Parathyroid adenoma (tissue), 2 donors: ENCODE data around the gene PCSK6.

Source experiments
- H2AFZ ChIP-seq: fragments of 300-600 bp; sonication (generic); one replicate; pipeline ENCODE4 v1.7.0; 2017; ENCODE audit warnings: antibody characterized with exemption, mild to moderate bottlenecking
- H3K27ac ChIP-seq: fragments of 300-600 bp; sonication (generic); one replicate; pipeline ENCODE4 v1.7.0; 2017
- H3K27me3 ChIP-seq: fragments of 300-600 bp; sonication (generic); one replicate; pipeline ENCODE4 v1.7.0; 2017; ENCODE audit warnings: low read length; ENCODE audit not compliant: control insufficient read depth, insufficient read depth
- H3K36me3 ChIP-seq: fragments of 300-600 bp; sonication (generic); one replicate; pipeline ENCODE4 v1.7.0; 2017; ENCODE audit warnings: low read length; ENCODE audit not compliant: control insufficient read depth, insufficient read depth
- H3K4me1 ChIP-seq: fragments of 300-600 bp; sonication (generic); one replicate; pipeline ENCODE4 v1.7.0; 2017; ENCODE audit warnings: control low read depth
- H3K4me2 ChIP-seq: fragments of 300-600 bp; sonication (generic); one replicate; pipeline ENCODE4 v1.7.0; 2017; ENCODE audit warnings: low read length
- H3K4me3 ChIP-seq: fragments of 300-600 bp; sonication (generic); one replicate; pipeline ENCODE4 v1.7.0; 2017; ENCODE audit warnings: low read depth, low read length
- H3K79me2 ChIP-seq: fragments of 300-600 bp; sonication (generic); one replicate; pipeline ENCODE4 v1.7.0; 2017; ENCODE audit warnings: control low read depth
- H3K9ac ChIP-seq: fragments of 300-600 bp; sonication (generic); one replicate; pipeline ENCODE4 v1.7.0; 2017; ENCODE audit warnings: mild to moderate bottlenecking
- H3K9me3 ChIP-seq: fragments of 300-600 bp; sonication (generic); one replicate; pipeline ENCODE4 v1.7.0; 2017; ENCODE audit warnings: low read length; ENCODE audit not compliant: control insufficient read depth
- TF ChIP-seq, protein P1 (sequence below): fragments of 300-600 bp; sonication (generic); IDR thresholded peaks from one replicate; pipeline ENCODE4 v1.7.0; 2017; ENCODE audit warnings: antibody characterized with exemption, mild to moderate bottlenecking
- donor health status: primary hyperparathyroidism.

The PCSK6 gene

DNA sequence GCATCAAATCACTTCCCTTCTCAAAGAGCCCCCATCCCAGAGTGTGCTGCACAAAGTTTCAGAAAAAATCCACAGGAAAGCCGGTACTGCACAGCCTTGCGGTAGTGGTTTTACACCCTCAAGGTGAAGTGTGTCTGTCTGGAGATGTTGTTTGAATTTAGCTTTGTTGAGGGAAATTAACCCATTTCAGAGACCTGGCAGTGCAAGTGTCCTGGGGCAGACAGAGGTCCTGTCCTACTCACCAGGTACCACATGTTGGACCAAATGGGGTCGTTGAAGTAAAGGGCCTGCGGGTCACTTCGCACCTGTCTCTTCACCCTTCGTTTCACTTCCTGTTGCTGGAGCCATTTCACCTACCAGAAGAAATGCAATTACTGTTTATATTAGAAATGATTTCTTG lies 57.8 kb downstream of the PCSK6 start:
- Histone ChIP-seq H3K27ac (no peak overlapping the region), H3K9me3 (no peaks in the 10 kb centered on the region), H3K79me2 (no peaks in the 10 kb centered on the region), H2AFZ (no peak overlapping the region), H3K4me2 (no peak overlapping the region), H3K36me3 (no peaks in the 10 kb centered on the region), H3K27me3 (no peaks in the 10 kb centered on the region), H3K4me3 (no peak overlapping the region), H3K9ac (no peak overlapping the region), H3K4me1 (no peaks in the 10 kb centered on the region)
- TF ChIP-seq, protein P1, sequence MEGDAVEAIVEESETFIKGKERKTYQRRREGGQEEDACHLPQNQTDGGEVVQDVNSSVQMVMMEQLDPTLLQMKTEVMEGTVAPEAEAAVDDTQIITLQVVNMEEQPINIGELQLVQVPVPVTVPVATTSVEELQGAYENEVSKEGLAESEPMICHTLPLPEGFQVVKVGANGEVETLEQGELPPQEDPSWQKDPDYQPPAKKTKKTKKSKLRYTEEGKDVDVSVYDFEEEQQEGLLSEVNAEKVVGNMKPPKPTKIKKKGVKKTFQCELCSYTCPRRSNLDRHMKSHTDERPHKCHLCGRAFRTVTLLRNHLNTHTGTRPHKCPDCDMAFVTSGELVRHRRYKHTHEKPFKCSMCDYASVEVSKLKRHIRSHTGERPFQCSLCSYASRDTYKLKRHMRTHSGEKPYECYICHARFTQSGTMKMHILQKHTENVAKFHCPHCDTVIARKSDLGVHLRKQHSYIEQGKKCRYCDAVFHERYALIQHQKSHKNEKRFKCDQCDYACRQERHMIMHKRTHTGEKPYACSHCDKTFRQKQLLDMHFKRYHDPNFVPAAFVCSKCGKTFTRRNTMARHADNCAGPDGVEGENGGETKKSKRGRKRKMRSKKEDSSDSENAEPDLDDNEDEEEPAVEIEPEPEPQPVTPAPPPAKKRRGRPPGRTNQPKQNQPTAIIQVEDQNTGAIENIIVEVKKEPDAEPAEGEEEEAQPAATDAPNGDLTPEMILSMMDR = no peak

DNA sequence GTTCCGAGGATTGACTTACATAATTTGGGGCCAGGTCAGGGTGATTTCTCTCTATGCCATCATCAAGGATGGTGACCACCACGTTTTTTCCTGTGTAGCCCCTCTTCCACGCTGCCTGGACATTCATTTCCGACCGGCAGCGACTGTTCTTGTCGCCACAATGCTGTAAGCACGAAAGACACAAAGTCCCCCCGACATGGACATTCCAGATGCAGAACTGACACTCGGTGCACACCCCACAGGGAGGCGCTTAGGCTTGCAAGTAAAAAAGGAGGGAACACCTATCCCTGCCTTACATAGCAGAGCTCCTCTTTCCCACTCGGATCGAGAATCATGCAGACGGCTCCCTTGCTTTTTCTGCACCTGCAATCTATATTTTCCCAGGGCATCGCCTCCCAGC lies 58.2 kb downstream of the PCSK6 start:
- TF ChIP-seq, protein P1 = no peak
- H3K79me2 ChIP-seq = no peaks in the 10 kb centered on the region
- no peaks in the 10 kb centered on the region for H3K36me3 ChIP-seq

DNA sequence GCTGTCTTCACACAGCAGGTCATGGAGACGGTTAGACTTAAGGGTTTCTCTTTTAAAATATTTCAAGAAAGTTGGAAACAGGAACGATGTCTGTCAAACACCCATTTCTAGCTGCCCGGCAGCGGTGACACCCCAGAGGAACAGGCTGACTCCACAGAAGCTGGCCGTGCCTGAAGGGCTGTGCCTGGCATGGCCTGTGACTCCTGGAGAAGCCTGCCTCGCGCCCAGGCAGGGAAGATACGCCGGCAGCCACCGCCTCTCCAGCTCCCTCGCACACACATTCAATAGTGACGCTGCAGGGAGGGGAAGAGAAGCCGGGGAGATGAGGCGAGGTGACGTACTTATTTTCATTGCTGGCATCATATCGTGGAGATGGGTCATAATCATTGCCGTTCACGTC lies 59.9 kb downstream of the PCSK6 start:
- no peak overlapping the region for H3K4me3 ChIP-seq
- no peak overlapping the region for H3K27ac ChIP-seq
- no peak overlapping the region for H3K9ac ChIP-seq
- no peak overlapping the region for H2AFZ ChIP-seq
- no peaks in the 10 kb centered on the region for H3K79me2 ChIP-seq
- no peak overlapping the region for H3K4me2 ChIP-seq
- H3K4me1 ChIP-seq = no peaks in the 10 kb centered on the region
- H3K36me3 ChIP-seq = no peaks in the 10 kb centered on the region
- H3K9me3 ChIP-seq = no peaks in the 10 kb centered on the region
- TF ChIP-seq, protein P1 = no peak
- no peaks in the 10 kb centered on the region for H3K27me3 ChIP-seq

More for the DNA sequence above, 58.2 kb downstream of the PCSK6 start:
- no peaks in the 10 kb centered on the region for H3K27me3 ChIP-seq
- no peak overlapping the region for H3K4me2 ChIP-seq
- H3K4me3 ChIP-seq = no peak overlapping the region
- H2AFZ ChIP-seq = no peak overlapping the region
- no peaks in the 10 kb centered on the region for H3K9me3 ChIP-seq
- no peak overlapping the region for H3K27ac ChIP-seq
- H3K4me1 ChIP-seq = no peaks in the 10 kb centered on the region
- no peak overlapping the region for H3K9ac ChIP-seq

DNA sequence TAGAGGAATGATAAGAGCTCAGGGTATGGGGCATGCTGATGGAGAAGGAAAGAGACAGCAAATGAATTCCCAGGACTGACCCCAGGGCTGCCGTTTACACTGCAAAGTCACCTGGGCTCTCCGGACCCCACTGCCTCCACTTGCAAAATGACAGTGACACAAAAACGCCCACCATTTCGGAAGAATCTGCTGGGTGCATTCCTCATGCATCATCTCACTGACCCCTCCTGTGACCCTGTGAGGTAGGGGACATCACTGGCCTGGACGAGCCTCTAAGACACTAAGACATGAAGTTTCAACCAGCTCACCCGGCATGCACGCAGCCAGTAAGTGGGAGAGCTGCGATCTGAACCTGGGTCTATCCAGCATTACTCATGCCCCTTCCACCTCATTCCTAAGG lies 60.3 kb downstream of the PCSK6 start:
- Histone ChIP-seq H3K9ac (no peak overlapping the region), H3K79me2 (no peaks in the 10 kb centered on the region), H3K36me3 (no peaks in the 10 kb centered on the region), H3K9me3 (no peaks in the 10 kb centered on the region), H3K4me3 (no peak overlapping the region), H2AFZ (no peak overlapping the region), H3K27me3 (no peaks in the 10 kb centered on the region), H3K4me1 (no peaks in the 10 kb centered on the region), H3K27ac (no peak overlapping the region), H3K4me2 (no peak overlapping the region)
- TF ChIP-seq, protein P1 = no peak

DNA sequence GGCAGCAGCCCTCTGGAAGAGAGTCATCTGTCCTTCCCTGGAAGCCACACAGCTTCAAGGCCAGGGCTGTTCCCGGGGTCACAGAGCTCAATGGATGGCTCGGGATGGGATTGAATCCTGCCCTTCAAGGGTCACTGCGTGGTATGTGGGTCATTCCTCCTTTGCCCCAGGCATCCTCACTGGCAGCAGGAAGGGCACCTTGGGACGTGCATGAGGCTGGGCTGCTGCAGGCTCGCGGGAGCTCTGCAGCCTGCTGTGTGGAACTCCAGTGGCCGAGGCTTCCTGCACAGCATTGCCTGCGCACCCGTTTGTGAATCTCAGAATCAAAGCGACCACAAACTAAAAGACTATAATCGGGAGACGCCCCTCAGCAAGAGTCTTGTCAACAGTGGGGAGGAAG lies 60.7 kb downstream of the PCSK6 start:
- Histone ChIP-seq H2AFZ (no peak overlapping the region), H3K9me3 (no peaks in the 10 kb centered on the region), H3K4me2 (no peak overlapping the region), H3K79me2 (no peaks in the 10 kb centered on the region), H3K4me1 (no peaks in the 10 kb centered on the region), H3K27ac (no peak overlapping the region), H3K36me3 (no peaks in the 10 kb centered on the region), H3K27me3 (no peaks in the 10 kb centered on the region), H3K9ac (no peak overlapping the region), H3K4me3 (no peak overlapping the region)
- TF ChIP-seq, protein P1 = no peak
